HepG2 (cell line): ENCODE data around the gene AKAP12. TPM values are rescaled to one million over a fixed set of nuclear protein-coding genes. Genes with fewer than 3 reads are reported as not detected.

ENCODE experiments used
- FIP1L1 ChIP-seq: fragments of 200-400 bp; formaldehyde crosslinking; IDR thresholded peaks from 2 replicates; pipeline ENCODE4 v1.6.1; 2018; ENCODE audit warnings: low read depth, mild to moderate bottlenecking, low read length, moderate library complexity, borderline replicate concordance; ENCODE audit not compliant: insufficient read depth
- HNRNPLL ChIP-seq: fragments of 200-400 bp; formaldehyde crosslinking; IDR thresholded peaks from 2 replicates; pipeline ENCODE4 v1.6.1; 2017; ENCODE audit warnings: mild to moderate bottlenecking, low read depth, low read length; ENCODE audit not compliant: poor library complexity, severe bottlenecking
- KLF15 ChIP-seq: sonication (generic); formaldehyde crosslinking; IDR thresholded peaks from 2 replicates; pipeline ENCODE4 v1.8.1; 2023; ENCODE audit warnings: borderline replicate concordance, mild to moderate bottlenecking, inconsistent platforms, missing genetic modification reagents, mixed read lengths
- NFATC3 ChIP-seq: sonication (generic); formaldehyde crosslinking; IDR thresholded peaks from 2 replicates; pipeline ENCODE4 v1.5.1; 2020; ENCODE audit warnings: mild to moderate bottlenecking, missing genetic modification reagents
- RNF2 ChIP-seq: fragments of 450-650 bp; conservative IDR thresholded peaks from 2 replicates; pipeline ENCODE4 v1.6.1; 2016; ENCODE audit warnings: low read depth
- SALL1 ChIP-seq: sonication (generic); formaldehyde crosslinking; IDR thresholded peaks from 2 replicates; pipeline ENCODE4 v1.8.0; 2022; ENCODE audit warnings: mild to moderate bottlenecking, missing genetic modification reagents
- ZFYVE20 ChIP-seq: sonication (generic); formaldehyde crosslinking; IDR thresholded peaks from 2 replicates; pipeline ENCODE4 v1.8.0; 2023; ENCODE audit warnings: low read depth, mild to moderate bottlenecking, moderate library complexity, missing genetic modification reagents, borderline replicate concordance
- ZNF225 ChIP-seq: sonication (generic); formaldehyde crosslinking; IDR thresholded peaks from 2 replicates; pipeline ENCODE4 v1.4.0; 2020; ENCODE audit warnings: mild to moderate bottlenecking, missing genetic modification reagents
- ZNF839 ChIP-seq: sonication (generic); formaldehyde crosslinking; IDR thresholded peaks from 2 replicates; pipeline ENCODE4 v1.4.0; 2020; ENCODE audit warnings: missing genetic modification reagents, mild to moderate bottlenecking, borderline replicate concordance
- polyA plus RNA-seq, 8 experiments: library from polyadenylated mRNA; depleted of rRNA in 3 of 8; stranded (reverse) in 7 of 8; unstranded in 1 of 8; fragments of >200 nt; fragmentation: Illumina TruSeq in 4 of 8; extraction: Trizol in 4 of 8; gene quantifications; 2 replicates each; pipeline versions ENCODE4 v1.2.1 to v1.2.3, GENCODE V29; 2011 to 2016; ENCODE audit warnings: low read depth in 4 of 8, missing spikeins in 1 of 8, mixed read lengths in 1 of 8; ENCODE audit not compliant: insufficient read depth in 1 of 8
- total RNA-seq, 5 experiments: library from RNA; depleted of rRNA; stranded (reverse); fragments of >200 nt; fragmentation: Illumina TruSeq; extraction: Trizol; gene quantifications; 2 replicates each; pipeline ENCODE4 v1.2.3, GENCODE V29; 2016; ENCODE audit warnings: low read depth in 1 of 5
- TF ChIP-seq, protein P1 (sequence below): IDR thresholded peaks from 2 replicates; pipeline ENCODE4 v1.6.1; 2016; ENCODE audit warnings: missing genetic modification reagents, missing compliant biosample characterization
- TF ChIP-seq, protein P2 (sequence below): sonication (generic); formaldehyde crosslinking; IDR thresholded peaks from 2 replicates; pipeline ENCODE4 v1.5.1; 2020; ENCODE audit warnings: mild to moderate bottlenecking, missing genetic modification reagents, borderline replicate concordance
- TF ChIP-seq, protein P3 (sequence below): sonication (generic); formaldehyde crosslinking; conservative IDR thresholded peaks from 2 replicates; pipeline ENCODE4 v1.4.0; 2020; ENCODE audit warnings: missing genetic modification reagents
- TF ChIP-seq, protein P4 (sequence below): sonication (generic); formaldehyde crosslinking; IDR thresholded peaks from 2 replicates; pipeline ENCODE4 v1.4.0; 2020; ENCODE audit warnings: missing genetic modification reagents

The AKAP12 gene
- total and polyA plus RNA-seq, 2 of the 13 experiments (the other 11 are each of a cell fraction or from before 2014, with no cell fraction given) = 10.6 to 19.0 TPM

DNA sequence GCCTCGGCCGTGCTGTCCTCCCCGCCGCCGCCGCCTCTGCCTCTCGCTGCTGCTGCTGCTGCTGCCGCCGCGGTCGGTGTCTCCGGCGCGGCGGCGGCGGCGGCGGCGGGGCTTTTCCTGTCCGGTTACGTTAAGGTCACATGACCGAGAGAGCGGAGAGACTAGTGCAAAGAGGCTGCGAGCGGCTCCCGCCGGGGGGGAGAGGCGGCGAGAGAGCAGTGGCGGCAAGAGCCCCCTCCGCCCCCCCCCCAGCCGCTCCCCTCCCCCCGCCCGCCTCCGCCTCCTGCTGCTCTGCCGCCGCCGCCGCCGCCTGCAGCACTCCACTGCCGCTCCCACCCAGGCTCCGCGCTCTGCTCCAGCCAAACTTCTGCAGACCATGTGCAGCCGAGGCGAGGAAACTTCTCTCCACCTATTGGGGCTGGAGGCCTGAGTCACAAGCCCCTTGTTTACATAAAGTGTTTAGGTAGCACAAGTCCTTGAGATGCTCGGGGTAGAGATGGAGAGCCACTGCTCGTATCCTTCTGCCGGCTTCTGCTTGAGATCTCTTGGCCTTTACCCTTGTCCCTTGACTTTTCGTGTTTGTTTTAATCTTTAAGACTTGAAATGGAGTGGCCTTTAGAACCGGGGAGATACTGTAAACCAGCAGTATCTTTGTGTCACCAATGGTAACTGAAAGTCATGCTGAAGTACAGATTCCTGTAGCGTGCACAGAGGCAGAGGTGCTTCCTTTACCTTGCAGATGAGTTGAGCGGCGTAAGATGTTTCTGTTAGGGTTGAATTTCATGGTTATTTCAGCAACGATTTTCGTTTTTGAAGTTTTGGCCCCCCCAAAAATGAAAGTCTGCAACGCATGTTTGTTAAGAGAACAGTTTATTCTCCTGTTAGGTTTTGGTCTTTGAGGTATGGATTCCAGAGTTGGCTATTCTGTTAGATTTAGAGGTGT, 152.0 kb downstream of the AKAP12 start, which contains the start of gene ZBTB2 (continued):
- TF ChIP-seq, protein P1, sequence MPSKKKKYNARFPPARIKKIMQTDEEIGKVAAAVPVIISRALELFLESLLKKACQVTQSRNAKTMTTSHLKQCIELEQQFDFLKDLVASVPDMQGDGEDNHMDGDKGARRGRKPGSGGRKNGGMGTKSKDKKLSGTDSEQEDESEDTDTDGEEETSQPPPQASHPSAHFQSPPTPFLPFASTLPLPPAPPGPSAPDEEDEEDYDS (CRISPR knock-in tag) = no peak
- peak; percentile 66 for TF ChIP-seq SALL1 (CRISPR knock-in tag)
- no peak for TF ChIP-seq FIP1L1
- TF ChIP-seq ZNF225 (CRISPR knock-in tag) = no peak
- no peak for TF ChIP-seq NFATC3 (CRISPR knock-in tag)
- no peak for TF ChIP-seq RNF2
- TF ChIP-seq, protein P2, sequence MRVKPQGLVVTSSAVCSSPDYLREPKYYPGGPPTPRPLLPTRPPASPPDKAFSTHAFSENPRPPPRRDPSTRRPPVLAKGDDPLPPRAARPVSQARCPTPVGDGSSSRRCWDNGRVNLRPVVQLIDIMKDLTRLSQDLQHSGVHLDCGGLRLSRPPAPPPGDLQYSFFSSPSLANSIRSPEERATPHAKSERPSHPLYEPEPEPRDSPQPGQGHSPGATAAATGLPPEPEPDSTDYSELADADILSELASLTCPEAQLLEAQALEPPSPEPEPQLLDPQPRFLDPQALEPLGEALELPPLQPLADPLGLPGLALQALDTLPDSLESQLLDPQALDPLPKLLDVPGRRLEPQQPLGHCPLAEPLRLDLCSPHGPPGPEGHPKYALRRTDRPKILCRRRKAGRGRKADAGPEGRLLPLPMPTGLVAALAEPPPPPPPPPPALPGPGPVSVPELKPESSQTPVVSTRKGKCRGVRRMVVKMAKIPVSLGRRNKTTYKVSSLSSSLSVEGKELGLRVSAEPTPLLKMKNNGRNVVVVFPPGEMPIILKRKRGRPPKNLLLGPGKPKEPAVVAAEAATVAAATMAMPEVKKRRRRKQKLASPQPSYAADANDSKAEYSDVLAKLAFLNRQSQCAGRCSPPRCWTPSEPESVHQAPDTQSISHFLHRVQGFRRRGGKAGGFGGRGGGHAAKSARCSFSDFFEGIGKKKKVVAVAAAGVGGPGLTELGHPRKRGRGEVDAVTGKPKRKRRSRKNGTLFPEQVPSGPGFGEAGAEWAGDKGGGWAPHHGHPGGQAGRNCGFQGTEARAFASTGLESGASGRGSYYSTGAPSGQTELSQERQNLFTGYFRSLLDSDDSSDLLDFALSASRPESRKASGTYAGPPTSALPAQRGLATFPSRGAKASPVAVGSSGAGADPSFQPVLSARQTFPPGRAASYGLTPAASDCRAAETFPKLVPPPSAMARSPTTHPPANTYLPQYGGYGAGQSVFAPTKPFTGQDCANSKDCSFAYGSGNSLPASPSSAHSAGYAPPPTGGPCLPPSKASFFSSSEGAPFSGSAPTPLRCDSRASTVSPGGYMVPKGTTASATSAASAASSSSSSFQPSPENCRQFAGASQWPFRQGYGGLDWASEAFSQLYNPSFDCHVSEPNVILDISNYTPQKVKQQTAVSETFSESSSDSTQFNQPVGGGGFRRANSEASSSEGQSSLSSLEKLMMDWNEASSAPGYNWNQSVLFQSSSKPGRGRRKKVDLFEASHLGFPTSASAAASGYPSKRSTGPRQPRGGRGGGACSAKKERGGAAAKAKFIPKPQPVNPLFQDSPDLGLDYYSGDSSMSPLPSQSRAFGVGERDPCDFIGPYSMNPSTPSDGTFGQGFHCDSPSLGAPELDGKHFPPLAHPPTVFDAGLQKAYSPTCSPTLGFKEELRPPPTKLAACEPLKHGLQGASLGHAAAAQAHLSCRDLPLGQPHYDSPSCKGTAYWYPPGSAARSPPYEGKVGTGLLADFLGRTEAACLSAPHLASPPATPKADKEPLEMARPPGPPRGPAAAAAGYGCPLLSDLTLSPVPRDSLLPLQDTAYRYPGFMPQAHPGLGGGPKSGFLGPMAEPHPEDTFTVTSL (CRISPR knock-in tag) = no peak
- TF ChIP-seq KLF15 (CRISPR knock-in tag) = no peak
- TF ChIP-seq, protein P3, sequence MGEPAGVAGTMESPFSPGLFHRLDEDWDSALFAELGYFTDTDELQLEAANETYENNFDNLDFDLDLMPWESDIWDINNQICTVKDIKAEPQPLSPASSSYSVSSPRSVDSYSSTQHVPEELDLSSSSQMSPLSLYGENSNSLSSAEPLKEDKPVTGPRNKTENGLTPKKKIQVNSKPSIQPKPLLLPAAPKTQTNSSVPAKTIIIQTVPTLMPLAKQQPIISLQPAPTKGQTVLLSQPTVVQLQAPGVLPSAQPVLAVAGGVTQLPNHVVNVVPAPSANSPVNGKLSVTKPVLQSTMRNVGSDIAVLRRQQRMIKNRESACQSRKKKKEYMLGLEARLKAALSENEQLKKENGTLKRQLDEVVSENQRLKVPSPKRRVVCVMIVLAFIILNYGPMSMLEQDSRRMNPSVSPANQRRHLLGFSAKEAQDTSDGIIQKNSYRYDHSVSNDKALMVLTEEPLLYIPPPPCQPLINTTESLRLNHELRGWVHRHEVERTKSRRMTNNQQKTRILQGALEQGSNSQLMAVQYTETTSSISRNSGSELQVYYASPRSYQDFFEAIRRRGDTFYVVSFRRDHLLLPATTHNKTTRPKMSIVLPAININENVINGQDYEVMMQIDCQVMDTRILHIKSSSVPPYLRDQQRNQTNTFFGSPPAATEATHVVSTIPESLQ (CRISPR knock-in tag) = no peak
- TF ChIP-seq, protein P4, sequence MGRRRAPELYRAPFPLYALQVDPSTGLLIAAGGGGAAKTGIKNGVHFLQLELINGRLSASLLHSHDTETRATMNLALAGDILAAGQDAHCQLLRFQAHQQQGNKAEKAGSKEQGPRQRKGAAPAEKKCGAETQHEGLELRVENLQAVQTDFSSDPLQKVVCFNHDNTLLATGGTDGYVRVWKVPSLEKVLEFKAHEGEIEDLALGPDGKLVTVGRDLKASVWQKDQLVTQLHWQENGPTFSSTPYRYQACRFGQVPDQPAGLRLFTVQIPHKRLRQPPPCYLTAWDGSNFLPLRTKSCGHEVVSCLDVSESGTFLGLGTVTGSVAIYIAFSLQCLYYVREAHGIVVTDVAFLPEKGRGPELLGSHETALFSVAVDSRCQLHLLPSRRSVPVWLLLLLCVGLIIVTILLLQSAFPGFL (CRISPR knock-in tag) = no peak
- TF ChIP-seq ZNF839 = no peak
- TF ChIP-seq ZFYVE20 (CRISPR knock-in tag) = no peak
- no peak for TF ChIP-seq HNRNPLL
